ENCODE results near the gene LRIT2. TPM values are rescaled to one million over a fixed set of nuclear protein-coding genes. Genes with fewer than 3 reads are reported as not detected.

LRIT2 gene
- total RNA-seq, 1 donor from 2014 or later, result not detected

- no peak overlapping the region for H3K4me3 Mint-ChIP-seq
- peaks cover 30% of the 10 kb centered on the region for H3K27me3 Mint-ChIP-seq
- no peaks in the 10 kb centered on the region for H3K4me1 Mint-ChIP-seq (ENCODE audit: unreplicated experiment)
These were observed 32.8 kb upstream of the LRIT2 start for GRCh38 chr10:84258034-84258695.

GRCh38 chr10:84257343-84258020 lies 32.1 kb upstream of the LRIT2 start:
- Mint-ChIP-seq H3K36me3 (no peaks in the 10 kb centered on the region), H3K9me3 (no peaks in the 10 kb centered on the region), H3K4me3 (no peak overlapping the region), H3K27me3 (peaks cover 23% of the 10 kb centered on the region), H3K4me1 (ENCODE audit: unreplicated experiment) (no peaks in the 10 kb centered on the region), H3K27ac (no peak overlapping the region)
- DNase-seq (ENCODE audit: extremely low spot score, unreplicated experiment), result no peak
- TF ChIP-seq CTCF (conservative IDR thresholded peaks at IDR 0.05), result no peak

More at GRCh38 chr10:84258034-84258695, 32.8 kb upstream of the LRIT2 start:
- DNase-seq (ENCODE audit: extremely low spot score, unreplicated experiment), result peak; percentile 34
- no peak for TF ChIP-seq CTCF (conservative IDR thresholded peaks at IDR 0.05)
- Mint-ChIP-seq H3K9me3 (no peaks in the 10 kb centered on the region), H3K27ac (no peak overlapping the region), H3K36me3 (no peaks in the 10 kb centered on the region)

- H3K27me3 Mint-ChIP-seq, result peaks cover 20% of the 10 kb centered on the region
- H3K27ac Mint-ChIP-seq, result no peak overlapping the region
- H3K36me3 Mint-ChIP-seq, result no peaks in the 10 kb centered on the region
- H3K4me1 Mint-ChIP-seq (ENCODE audit: unreplicated experiment), result no peaks in the 10 kb centered on the region
- H3K9me3 Mint-ChIP-seq, result no peaks in the 10 kb centered on the region
- H3K4me3 Mint-ChIP-seq, result no peak overlapping the region
- peak; percentile 77 for TF ChIP-seq CTCF (conservative IDR thresholded peaks at IDR 0.05)
- DNase-seq (ENCODE audit: extremely low spot score, unreplicated experiment), result no peak
These were observed 31.4 kb upstream of the LRIT2 start for GRCh38 chr10:84256510-84257342.

GRCh38 chr10:84254552-84255478 lies 29.5 kb upstream of the LRIT2 start:
- no peaks in the 10 kb centered on the region for H3K36me3 Mint-ChIP-seq
- no peak overlapping the region for H3K4me3 Mint-ChIP-seq
- no peak for TF ChIP-seq CTCF (conservative IDR thresholded peaks at IDR 0.05)
- no peak for DNase-seq (ENCODE audit: extremely low spot score, unreplicated experiment)
- H3K27ac Mint-ChIP-seq, result no peak overlapping the region
- H3K27me3 Mint-ChIP-seq, result peaks cover 24% of the 10 kb centered on the region
- H3K4me1 Mint-ChIP-seq (ENCODE audit: unreplicated experiment), result no peaks in the 10 kb centered on the region
- no peaks in the 10 kb centered on the region for H3K9me3 Mint-ChIP-seq

GRCh38 chr10:84248794-84249193 lies 23.4 kb upstream of the LRIT2 start:
- Mint-ChIP-seq H3K4me1 (ENCODE audit: unreplicated experiment) (no peaks in the 10 kb centered on the region), H3K27ac (no peak overlapping the region), H3K36me3 (no peaks in the 10 kb centered on the region), H3K9me3 (no peaks in the 10 kb centered on the region), H3K4me3 (no peak overlapping the region), H3K27me3 (peaks cover 28% of the 10 kb centered on the region)
- no peak for DNase-seq (ENCODE audit: extremely low spot score, unreplicated experiment)
- no peak for TF ChIP-seq CTCF (conservative IDR thresholded peaks at IDR 0.05)
